GM10266 (cell line): ENCODE data around the gene HSBP1.

ENCODE experiments used
- DNase-seq: peaks from one replicate; pipeline ENCODE4 v3.0.0; 2012; ENCODE audit errors: extremely low spot score
- TF ChIP-seq, protein P1 (sequence below): IDR thresholded peaks from 2 replicates; pipeline ENCODE4 v1.5.1; 2012; ENCODE audit warnings: mild to moderate bottlenecking, low read depth; ENCODE audit not compliant: control insufficient read depth, insufficient read depth; ENCODE audit errors: missing control alignments

Gene HSBP1

GRCh38 chr16:83804366-83804765 is 3.4 kb upstream of the HSBP1 start:
- DNase-seq = no peak
- TF ChIP-seq, protein P1, sequence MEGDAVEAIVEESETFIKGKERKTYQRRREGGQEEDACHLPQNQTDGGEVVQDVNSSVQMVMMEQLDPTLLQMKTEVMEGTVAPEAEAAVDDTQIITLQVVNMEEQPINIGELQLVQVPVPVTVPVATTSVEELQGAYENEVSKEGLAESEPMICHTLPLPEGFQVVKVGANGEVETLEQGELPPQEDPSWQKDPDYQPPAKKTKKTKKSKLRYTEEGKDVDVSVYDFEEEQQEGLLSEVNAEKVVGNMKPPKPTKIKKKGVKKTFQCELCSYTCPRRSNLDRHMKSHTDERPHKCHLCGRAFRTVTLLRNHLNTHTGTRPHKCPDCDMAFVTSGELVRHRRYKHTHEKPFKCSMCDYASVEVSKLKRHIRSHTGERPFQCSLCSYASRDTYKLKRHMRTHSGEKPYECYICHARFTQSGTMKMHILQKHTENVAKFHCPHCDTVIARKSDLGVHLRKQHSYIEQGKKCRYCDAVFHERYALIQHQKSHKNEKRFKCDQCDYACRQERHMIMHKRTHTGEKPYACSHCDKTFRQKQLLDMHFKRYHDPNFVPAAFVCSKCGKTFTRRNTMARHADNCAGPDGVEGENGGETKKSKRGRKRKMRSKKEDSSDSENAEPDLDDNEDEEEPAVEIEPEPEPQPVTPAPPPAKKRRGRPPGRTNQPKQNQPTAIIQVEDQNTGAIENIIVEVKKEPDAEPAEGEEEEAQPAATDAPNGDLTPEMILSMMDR = no peak

GRCh38 chr16:83806036-83806435 is 1.7 kb upstream of the HSBP1 start:
- DNase-seq = peak; percentile 38

GRCh38 chr16:83806731-83807130 is 1.0 kb upstream of the HSBP1 start:
- no peak for DNase-seq
- TF ChIP-seq, protein P1 = no peak

More at GRCh38 chr16:83806036-83806435, 1.7 kb upstream of the HSBP1 start:
- TF ChIP-seq, protein P1 = no peak

- DNase-seq = no peak
- TF ChIP-seq, protein P1 = no peak
Measured at GRCh38 chr16:83807327-83807709, 460 bp upstream of the HSBP1 start.

GRCh38 chr16:83808573-83809014 is 816 bp downstream of the HSBP1 start:
- TF ChIP-seq, protein P1 = no peak
- DNase-seq = no peak

DNA sequence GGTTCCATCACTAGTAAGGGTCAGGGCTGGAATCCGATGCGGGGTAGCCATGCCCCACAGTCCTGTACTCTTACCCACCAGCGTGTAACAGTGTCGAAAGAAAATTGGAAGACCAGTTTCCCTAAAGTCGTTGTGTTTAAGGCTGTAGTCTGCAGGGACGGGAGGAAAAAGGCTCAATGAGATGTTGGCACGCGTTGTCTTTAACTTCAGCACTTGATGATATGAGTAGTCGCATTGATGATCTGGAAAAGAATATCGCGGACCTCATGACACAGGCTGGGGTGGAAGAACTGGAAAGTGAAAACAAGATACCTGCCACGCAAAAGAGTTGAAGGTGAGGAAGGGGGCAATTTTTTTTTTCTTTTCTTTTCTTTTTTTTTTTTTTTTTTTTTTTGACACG is 1.3 kb downstream of the HSBP1 start:
- DNase-seq = no peak

GRCh38 chr16:83810901-83811300 is 3.1 kb downstream of the HSBP1 start:
- DNase-seq = no peak
- TF ChIP-seq, protein P1 = no peak

More for the DNA sequence above, 1.3 kb downstream of the HSBP1 start:
- TF ChIP-seq, protein P1 = no peak
